Subcutaneous abdominal adipose tissue (tissue), 5 donors: ENCODE results near the gene KHDRBS2.

ENCODE experiments used
- H3K27ac ChIP-seq: one replicate; pipeline ENCODE4 v1.7.0; 2013; ENCODE audit warnings: low read depth, mild to moderate bottlenecking, inconsistent platforms, low read length, moderate library complexity
- H3K27me3 ChIP-seq, 5 donors: one replicate each; pipeline ENCODE4 v1.7.0; 2013; ENCODE audit warnings: low read length in 5 of 5, inconsistent platforms in 1 of 5; ENCODE audit not compliant: control insufficient read depth in 5 of 5, insufficient read depth in 4 of 5
- H3K36me3 ChIP-seq, 5 donors: one replicate each; pipeline ENCODE4 v1.7.0; 2013; ENCODE audit warnings: low read length in 5 of 5; ENCODE audit not compliant: control insufficient read depth in 5 of 5, insufficient read depth in 5 of 5
- H3K4me1 ChIP-seq, 5 donors: one replicate each; pipeline ENCODE4 v1.7.0; 2013; ENCODE audit warnings: low read length in 5 of 5, mild to moderate bottlenecking in 3 of 5, moderate library complexity in 1 of 5; ENCODE audit not compliant: control insufficient read depth in 5 of 5, insufficient read depth in 5 of 5
- H3K4me3 ChIP-seq, 5 donors: one replicate each; pipeline ENCODE4 v1.7.0; 2013; ENCODE audit warnings: low read length in 5 of 5, low read depth in 1 of 5
- H3K9ac ChIP-seq, 5 donors: one replicate each; pipeline ENCODE4 v1.7.0; 2013; ENCODE audit warnings: low read length in 5 of 5, mild to moderate bottlenecking in 4 of 5, moderate library complexity in 3 of 5
- H3K9me3 ChIP-seq, 5 donors: one replicate each; pipeline ENCODE4 v1.7.0; 2013; ENCODE audit warnings: low read length in 5 of 5; ENCODE audit not compliant: control insufficient read depth in 5 of 5
- donor health status: healthy.
- donor health status: healthy.
- donor health status: healthy.
- donor health status: healthy.
- donor health status: healthy.

The KHDRBS2 gene

GRCh38 chr6:62217866-62218265 is 68.2 kb downstream of the KHDRBS2 start:
- no peak overlapping the region for H3K9ac ChIP-seq
- H3K9me3 ChIP-seq: peaks cover 0 to 5% (median under 1%) of the 10 kb centered on the region in 5 donors
- H3K4me1 ChIP-seq: no peaks in the 10 kb centered on the region
- no peak overlapping the region for H3K4me3 ChIP-seq
- H3K27me3 ChIP-seq: no peaks in the 10 kb centered on the region
- H3K36me3 ChIP-seq: no peaks in the 10 kb centered on the region
- no peak overlapping the region for H3K27ac ChIP-seq

GRCh38 chr6:62202078-62202477 is 83.9 kb downstream of the KHDRBS2 start:
- no peaks in the 10 kb centered on the region for H3K27me3 ChIP-seq
- H3K4me1 ChIP-seq: peaks cover 0 to 6% (median 0%) of the 10 kb centered on the region in 5 donors
- no peaks in the 10 kb centered on the region for H3K9me3 ChIP-seq
- no peak overlapping the region for H3K4me3 ChIP-seq
- no peak overlapping the region for H3K27ac ChIP-seq
- H3K9ac ChIP-seq: no peak overlapping the region
- no peaks in the 10 kb centered on the region for H3K36me3 ChIP-seq

- no peaks in the 10 kb centered on the region for H3K36me3 ChIP-seq
- no peak overlapping the region for H3K4me3 ChIP-seq
- no peaks in the 10 kb centered on the region for H3K9me3 ChIP-seq
- H3K9ac ChIP-seq: no peak overlapping the region
- H3K4me1 ChIP-seq: no peaks in the 10 kb centered on the region
- H3K27ac ChIP-seq: no peak overlapping the region
- H3K27me3 ChIP-seq: no peaks in the 10 kb centered on the region
Observed at GRCh38 chr6:62192593-62192992, 93.4 kb downstream of the KHDRBS2 start.

- Histone ChIP-seq H3K27me3 (no peaks in the 10 kb centered on the region), H3K27ac (no peak overlapping the region), H3K9ac (no peak overlapping the region), H3K36me3 (no peaks in the 10 kb centered on the region), H3K4me1 (no peaks in the 10 kb centered on the region), H3K4me3 (no peak overlapping the region), H3K9me3 (peaks cover 0 to 4% (median 0%) of the 10 kb centered on the region in 5 donors)
Observed at GRCh38 chr6:62175195-62175594, 110.8 kb downstream of the KHDRBS2 start.

GRCh38 chr6:62174548-62174947 is 111.5 kb downstream of the KHDRBS2 start:
- Histone ChIP-seq H3K36me3 (no peaks in the 10 kb centered on the region), H3K9ac (no peak overlapping the region), H3K4me3 (no peak overlapping the region), H3K27me3 (no peaks in the 10 kb centered on the region), H3K27ac (no peak overlapping the region), H3K9me3 (peaks cover 0 to 5% (median 0%) of the 10 kb centered on the region in 5 donors), H3K4me1 (no peaks in the 10 kb centered on the region)

GRCh38 chr6:62167736-62168135 is 118.3 kb downstream of the KHDRBS2 start:
- Histone ChIP-seq H3K9me3 (peaks cover 0 to 8% (median 2%) of the 10 kb centered on the region in 5 donors), H3K4me1 (no peaks in the 10 kb centered on the region), H3K27ac (no peak overlapping the region), H3K27me3 (no peaks in the 10 kb centered on the region), H3K4me3 (no peak overlapping the region), H3K9ac (no peak overlapping the region), H3K36me3 (no peaks in the 10 kb centered on the region)

GRCh38 chr6:62162858-62163257 is 123.2 kb downstream of the KHDRBS2 start:
- Histone ChIP-seq H3K4me1 (no peaks in the 10 kb centered on the region), H3K27me3 (no peaks in the 10 kb centered on the region), H3K4me3 (no peak overlapping the region), H3K9me3 (peaks cover 3 to 10% (median 6%) of the 10 kb centered on the region in 5 donors), H3K27ac (no peak overlapping the region), H3K9ac (no peak overlapping the region), H3K36me3 (no peaks in the 10 kb centered on the region)

- no peak overlapping the region for H3K27ac ChIP-seq
- H3K9ac ChIP-seq: no peak overlapping the region
- no peak overlapping the region for H3K4me3 ChIP-seq
- no peaks in the 10 kb centered on the region for H3K27me3 ChIP-seq
- H3K9me3 ChIP-seq: no peaks in the 10 kb centered on the region
- H3K36me3 ChIP-seq: no peaks in the 10 kb centered on the region
- no peaks in the 10 kb centered on the region for H3K4me1 ChIP-seq
Observed at GRCh38 chr6:62152796-62153195, 133.2 kb downstream of the KHDRBS2 start.

- Histone ChIP-seq H3K4me3 (no peak overlapping the region), H3K27me3 (no peaks in the 10 kb centered on the region), H3K36me3 (no peaks in the 10 kb centered on the region), H3K9ac (no peak overlapping the region), H3K27ac (no peak overlapping the region), H3K9me3 (no peaks in the 10 kb centered on the region), H3K4me1 (no peaks in the 10 kb centered on the region)
Observed at GRCh38 chr6:62150048-62150663, 135.9 kb downstream of the KHDRBS2 start.

- no peak overlapping the region for H3K4me3 ChIP-seq
- no peaks in the 10 kb centered on the region for H3K9me3 ChIP-seq
- H3K36me3 ChIP-seq: no peaks in the 10 kb centered on the region
- no peaks in the 10 kb centered on the region for H3K27me3 ChIP-seq
- H3K27ac ChIP-seq: no peak overlapping the region
- H3K4me1 ChIP-seq: no peaks in the 10 kb centered on the region
- no peak overlapping the region for H3K9ac ChIP-seq
Observed at GRCh38 chr6:62146954-62147853, 138.8 kb downstream of the KHDRBS2 start.
